DMS 273 treated with DMSO at 0.1 percent for 48 hours (cell line): ENCODE data around the gene USP17L24.
"Not testable (repeated sequence)": the region's sequence is repeated elsewhere in the genome, so short reads cannot be mapped to it uniquely, and the experiment has no call there.

ENCODE experiments used
- DNase-seq: peaks from one replicate; lab custom pipeline; 2025; lab: John Stamatoyannopoulos, UW

USP17L24 gene

DNA sequence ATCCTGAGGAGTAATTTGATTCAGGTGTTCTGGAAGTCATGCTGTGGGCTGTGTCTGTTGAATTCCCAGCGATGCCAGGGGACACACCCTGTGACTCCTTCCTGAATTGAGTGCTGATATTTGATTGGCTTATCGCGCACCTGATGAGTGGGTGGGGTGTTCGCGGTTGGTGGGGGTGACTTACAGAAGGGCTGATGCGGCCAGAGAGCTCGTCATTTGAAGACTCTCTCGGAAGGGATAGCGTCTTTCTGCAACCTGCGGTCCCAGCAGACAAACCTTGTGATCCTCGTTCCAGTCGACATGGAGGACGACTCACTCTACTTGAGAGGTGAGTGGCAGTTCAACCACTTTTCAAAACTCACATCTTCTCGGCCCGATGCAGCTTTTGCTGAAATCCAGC, at the start of gene USP17L24:
USP17L24 (plus strand) TSS at position 301 of the 400 bp plus-strand sequence; CDS start at position 301, 0 bp downstream.
- not testable (repeated sequence) for DNase-seq

GRCh38 chr4:9324191-9324590, 774 bp upstream of the USP17L24 start:
- not testable (repeated sequence) for DNase-seq

GRCh38 chr4:9329611-9330010, 4.6 kb downstream of the USP17L24 start, which contains the start of gene USP17L25:
Gene USP17L25 (plus strand): TSS chr4:9329911. CDS start chr4:9329911, 0 bp downstream.
- not testable (repeated sequence) for DNase-seq

DNA sequence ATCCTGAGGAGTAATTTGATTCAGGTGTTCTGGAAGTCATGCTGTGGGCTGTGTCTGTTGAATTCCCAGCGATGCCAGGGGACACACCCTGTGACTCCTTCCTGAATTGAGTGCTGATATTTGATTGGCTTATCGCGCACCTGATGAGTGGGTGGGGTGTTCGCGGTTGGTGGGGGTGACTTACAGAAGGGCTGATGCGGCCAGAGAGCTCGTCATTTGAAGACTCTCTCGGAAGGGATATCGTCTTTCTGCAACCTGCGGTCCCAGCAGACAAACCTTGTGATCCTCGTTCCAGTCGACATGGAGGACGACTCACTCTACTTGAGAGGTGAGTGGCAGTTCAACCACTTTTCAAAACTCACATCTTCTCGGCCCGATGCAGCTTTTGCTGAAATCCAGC, 9.4 kb downstream of the USP17L24 start, which contains the start of gene USP17L26:
USP17L26 (plus strand) TSS at position 301 of the 400 bp plus-strand sequence; CDS start at position 301, 0 bp downstream.
- DNase-seq, result not testable (repeated sequence)

GRCh38 chr4:9339103-9339502, 14.1 kb downstream of the USP17L24 start, which contains the start of gene USP17L5:
Gene USP17L5 (plus strand): TSS chr4:9339403. CDS start chr4:9339403, 0 bp downstream.
- DNase-seq, result not testable (repeated sequence)

GRCh38 chr4:9343848-9344247, 18.9 kb downstream of the USP17L24 start, which contains the start of gene USP17L27:
Gene USP17L27 (plus strand): TSS chr4:9344148. CDS start chr4:9344148, 0 bp downstream.
- not testable (repeated sequence) for DNase-seq

DNA sequence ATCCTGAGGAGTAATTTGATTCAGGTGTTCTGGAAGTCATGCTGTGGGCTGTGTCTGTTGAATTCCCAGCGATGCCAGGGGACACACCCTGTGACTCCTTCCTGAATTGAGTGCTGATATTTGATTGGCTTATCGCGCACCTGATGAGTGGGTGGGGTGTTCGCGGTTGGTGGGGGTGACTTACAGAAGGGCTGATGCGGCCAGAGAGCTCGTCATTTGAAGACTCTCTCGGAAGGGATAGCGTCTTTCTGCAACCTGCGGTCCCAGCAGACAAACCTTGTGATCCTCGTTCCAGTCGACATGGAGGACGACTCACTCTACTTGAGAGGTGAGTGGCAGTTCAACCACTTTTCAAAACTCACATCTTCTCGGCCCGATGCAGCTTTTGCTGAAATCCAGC, 23.6 kb downstream of the USP17L24 start, which contains the start of gene USP17L28:
USP17L28 (plus strand) TSS at position 301 of the 400 bp plus-strand sequence; CDS start at position 301, 0 bp downstream.
- DNase-seq, result not testable (repeated sequence)

DNA sequence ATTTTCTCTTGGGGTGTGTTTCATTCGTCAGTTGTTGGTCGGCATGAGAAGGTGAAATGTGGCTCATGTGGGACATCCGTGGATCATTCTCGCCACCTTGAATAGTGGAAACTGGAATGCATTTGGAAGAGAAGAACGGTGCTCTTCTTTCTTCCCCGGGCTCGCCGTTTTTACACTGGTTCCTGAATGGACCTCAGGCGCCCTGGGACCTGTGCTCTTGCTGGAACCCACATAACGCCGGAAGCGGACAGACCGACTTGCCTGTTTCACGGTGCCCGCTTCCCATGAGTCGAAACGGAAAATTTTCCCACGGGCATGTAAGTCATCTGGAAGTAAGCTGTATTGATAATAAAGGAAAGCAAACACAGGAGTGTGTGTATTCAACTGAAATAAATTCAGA, 25.9 kb downstream of the USP17L24 start:
- not testable (repeated sequence) for DNase-seq

GRCh38 chr4:9353338-9353737, 28.4 kb downstream of the USP17L24 start, which contains the start of gene USP17L29:
Gene USP17L29 (plus strand): TSS chr4:9353638. CDS start chr4:9353638, 0 bp downstream.
- not testable (repeated sequence) for DNase-seq

- DNase-seq, result not testable (repeated sequence)
These were observed 37.9 kb downstream of the USP17L24 start, which contains the start of gene USP17L30 for GRCh38 chr4:9362829-9363228. Gene USP17L30 (plus strand): TSS chr4:9363129. CDS start chr4:9363129, 0 bp downstream.
